Stimulated activated CD8-positive, alpha-beta memory T cell treated with anti-CD3 and anti-CD28 coated beads, Interleukin-12 subunit alpha, Interleukin-12 subunit beta, amount 100 ng/mL, for 1 hour (primary cell): Measurements from ENCODE around the gene MT1H.

Experiments used
- DNase-seq: peaks from one replicate; pipeline ENCODE4 v3.0.0-alpha.2; 2020; ENCODE audit warnings: low read depth

The MT1H gene

DNA sequence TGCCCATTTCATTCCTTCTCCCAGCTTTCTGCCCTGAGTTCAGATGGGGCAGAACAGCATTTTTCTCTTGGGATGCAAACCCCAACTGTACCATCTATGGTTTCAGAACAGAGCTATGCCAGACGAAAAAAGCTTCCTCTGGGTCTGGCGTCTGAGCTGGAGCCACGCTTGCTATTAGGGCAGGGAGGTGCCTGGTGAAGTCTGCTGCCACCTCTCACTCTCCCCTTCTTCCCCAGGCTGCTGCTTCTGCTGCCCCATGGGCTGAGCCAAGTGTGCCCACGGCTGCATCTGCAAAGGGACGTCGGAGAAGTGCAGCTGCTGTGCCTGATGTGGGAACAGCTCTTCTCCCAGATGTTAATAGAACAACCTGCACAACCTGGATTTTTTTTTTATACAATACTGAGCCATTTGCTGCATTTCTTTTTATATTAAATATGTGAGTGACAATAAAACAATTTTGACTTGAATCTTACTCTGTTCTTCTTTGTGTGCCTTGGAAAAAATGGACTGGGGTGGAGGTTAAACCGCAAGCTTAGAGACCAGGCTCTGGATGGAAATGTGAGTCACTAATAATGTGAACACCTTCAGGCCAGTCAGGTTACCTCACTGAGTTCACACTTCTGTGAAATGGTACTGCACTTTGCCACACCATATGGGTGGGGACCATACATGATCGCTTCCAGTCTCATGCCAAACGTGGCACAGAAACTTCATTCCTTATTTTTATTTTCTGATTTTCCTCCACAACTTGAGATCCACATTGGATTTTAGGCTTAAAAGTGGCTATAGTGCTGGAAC is 32.8 kb upstream of the MT1H start:
- DNase-seq, result no peak

DNA sequence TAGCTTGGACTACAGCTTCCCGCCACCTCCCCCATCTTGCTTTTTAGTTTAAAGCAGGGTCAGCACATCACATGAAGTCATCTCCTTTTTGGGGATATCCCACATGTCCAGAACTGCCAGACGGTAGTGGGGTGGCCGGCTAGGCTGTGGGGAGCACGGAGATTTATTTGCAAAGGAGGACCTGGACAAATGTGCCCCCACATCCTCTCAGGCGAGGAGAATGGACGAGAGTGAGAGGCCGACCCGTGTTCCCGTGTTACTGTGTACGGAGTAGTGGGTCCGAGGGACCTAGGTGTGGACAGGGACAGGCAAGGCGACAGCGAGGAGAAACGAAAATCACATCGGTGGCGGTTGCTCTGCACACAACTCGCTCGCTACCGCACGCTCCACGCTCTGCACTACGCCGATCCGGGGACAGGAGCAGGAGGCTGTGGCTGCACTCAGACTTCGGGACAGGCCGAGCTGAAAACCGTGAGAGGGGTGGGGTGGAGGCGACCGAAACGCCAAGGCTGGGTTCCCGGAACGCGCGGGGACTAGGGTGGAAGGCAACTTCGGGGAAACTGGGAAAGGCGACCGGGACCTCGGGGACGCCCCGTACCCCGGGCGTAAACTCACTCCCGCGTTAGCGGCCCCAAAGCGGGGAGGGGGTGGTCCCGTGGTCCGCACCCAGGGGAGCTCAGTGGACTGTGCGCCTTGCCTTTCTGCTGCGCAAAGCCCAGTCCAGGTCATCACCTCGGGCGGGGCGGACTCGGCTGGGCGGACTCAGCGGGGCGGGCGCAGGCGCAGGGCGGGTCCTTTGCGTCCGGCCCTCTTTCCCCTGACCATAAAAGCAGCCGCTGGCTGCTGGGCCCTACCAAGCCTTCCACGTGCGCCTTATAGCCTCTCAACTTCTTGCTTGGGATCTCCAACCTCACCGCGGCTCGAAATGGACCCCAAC is 31.5 kb upstream of the MT1H start, which contains the start of gene MT1A:
Gene MT1A, plus strand, starts transcription at position 853 of the 937 bp plus-strand sequence. Its CDS starts 73 bp downstream, at position 926.
- no peak for DNase-seq

DNA sequence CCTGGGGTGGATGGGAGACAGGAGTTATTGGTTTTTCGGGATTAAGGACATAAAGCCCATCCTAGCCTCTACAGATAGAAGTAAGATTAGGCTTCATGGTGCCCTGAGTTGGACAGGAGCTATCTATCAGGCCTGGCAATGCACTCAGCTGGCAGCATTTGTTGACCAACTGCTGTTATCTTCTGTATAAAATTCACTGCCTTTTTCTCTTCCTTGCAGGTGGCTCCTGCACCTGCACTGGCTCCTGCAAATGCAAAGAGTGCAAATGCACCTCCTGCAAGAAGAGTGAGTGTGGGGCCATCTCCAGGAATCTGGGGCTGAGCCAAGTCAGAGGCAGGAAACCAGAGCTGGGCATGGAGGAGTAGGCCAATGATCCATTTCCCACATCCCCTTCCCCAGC is 30.6 kb upstream of the MT1H start:
- no peak for DNase-seq

DNA sequence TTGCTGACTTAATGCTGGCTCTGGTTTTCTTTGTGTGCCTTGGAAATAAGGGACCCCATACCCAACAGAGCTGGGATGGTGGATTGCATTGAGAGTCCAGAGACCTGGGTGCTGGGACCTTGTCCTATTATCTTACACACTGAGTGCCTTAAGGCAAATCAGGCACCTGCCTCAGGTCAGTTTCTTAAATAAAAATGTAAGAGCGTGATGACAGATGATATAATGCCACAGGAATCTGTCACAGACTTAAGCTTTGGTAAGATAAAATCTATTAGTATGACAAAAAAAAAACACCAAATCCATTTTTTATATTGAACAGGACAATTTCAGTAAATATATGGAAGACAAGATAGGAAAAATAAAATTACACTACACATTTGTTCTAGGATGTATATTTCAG is 29.5 kb upstream of the MT1H start:
- DNase-seq, result no peak

DNA sequence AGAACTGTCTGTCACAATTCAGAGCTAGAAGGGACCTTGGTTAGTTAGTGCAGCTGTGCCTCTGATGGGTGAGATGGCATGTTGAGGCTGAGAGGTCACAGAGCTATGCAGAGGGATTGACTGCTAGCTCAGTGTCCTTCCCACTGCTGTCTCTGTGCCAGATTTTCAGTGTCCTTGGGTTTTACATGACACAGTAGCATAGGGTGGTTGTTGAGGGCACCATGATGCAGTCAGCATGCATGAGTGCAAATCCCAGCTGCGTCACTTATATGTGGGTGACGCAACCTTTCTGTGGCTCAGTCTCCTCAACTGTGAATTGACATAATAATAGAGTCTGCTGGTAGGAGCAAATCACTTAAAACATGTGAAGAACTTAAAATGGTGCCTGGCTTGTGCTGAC is 28.4 kb upstream of the MT1H start:
- no peak for DNase-seq

DNA sequence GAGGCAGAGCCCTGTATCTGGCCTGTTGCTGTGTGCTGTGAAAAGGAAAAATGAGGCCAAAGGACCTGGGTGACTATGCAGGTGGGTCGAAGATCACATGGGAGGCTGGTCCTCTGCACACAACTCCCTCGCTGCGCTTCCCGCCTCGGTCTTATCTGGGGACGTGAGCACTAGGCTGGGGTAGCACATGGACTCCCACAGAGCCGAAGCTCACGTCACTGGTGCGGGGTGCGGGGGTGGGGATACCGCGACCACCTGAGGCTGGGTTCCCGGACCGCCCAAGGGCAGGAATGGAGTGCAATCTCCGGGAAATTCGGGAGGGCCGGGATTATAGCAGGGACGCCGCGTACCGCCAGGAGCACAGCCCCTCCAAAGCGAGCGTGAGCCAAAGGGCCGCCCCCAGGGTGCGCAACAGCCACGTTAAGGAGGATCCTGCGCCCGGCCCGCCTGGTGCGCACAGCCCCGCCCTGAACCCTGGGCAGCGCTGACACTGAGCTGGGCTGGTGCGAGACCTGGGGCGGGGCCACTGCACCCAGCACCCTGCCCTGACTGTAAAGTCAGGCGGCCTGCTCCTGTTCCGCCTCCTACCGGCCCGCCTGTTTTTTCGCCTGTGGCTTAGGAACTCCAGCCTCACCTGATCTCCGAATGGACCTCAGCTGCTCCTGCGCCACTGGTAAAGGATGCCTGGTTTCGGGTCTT is 26.4 kb upstream of the MT1H start:
- peak; percentile 39 for DNase-seq

DNA sequence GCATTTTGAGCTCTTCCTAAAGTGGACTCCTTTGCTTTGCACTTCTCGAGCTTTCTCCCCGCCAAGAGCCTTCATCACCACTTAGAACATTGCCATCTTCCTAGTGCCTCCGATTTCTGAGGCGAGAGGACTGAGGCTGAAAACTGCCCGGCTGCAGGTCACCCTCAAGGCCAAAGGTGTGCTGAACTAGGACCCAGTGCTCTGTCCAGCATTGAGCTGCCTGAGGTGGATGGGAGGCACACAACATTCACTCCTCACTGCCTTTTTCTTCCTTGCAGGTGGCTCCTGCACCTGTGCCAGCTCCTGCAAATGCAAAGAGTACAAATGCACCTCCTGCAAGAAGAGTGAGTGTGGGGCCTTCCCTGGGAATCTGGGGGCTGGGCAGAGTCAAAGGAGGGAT is 25.8 kb upstream of the MT1H start:
- DNase-seq, result no peak

DNA sequence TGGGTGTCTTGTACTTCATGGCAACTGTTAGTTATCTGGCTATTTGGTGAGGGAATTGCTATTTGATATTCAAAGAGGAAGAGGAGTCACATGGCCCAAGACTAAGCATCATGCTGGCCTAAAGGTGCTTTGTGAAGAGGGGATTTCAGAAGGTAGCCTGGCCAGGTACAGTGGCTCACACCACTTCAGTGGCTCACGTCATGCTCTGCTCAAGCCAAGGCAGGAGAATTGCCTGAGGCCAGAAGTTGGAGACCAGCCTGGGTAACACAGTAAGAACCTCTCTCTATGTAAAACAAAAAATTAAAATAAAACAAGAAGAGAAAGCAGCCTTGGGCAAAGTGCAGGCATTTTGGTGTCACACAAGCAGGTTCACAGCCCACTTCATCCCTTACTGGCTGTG is 24.3 kb upstream of the MT1H start:
- DNase-seq, result no peak

DNA sequence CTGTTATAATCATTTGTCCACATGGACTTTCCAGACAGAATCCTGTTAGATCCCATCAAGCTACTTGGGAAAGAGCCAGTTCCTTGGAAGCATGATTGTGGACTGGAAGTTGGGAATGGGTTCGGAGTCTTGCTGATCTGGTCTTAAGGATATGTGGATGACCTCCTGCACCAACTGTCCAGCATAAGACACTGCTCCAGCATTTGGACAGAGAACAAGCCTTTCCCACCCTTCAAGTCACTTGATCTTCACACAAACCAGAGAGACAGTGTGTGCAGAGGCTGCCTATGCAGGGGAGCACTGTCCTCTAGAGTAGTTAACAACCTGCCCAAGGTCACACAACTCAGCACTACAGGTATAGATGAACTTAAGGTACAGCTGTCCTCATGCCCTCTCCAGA is 23.8 kb upstream of the MT1H start:
- DNase-seq, result no peak

DNA sequence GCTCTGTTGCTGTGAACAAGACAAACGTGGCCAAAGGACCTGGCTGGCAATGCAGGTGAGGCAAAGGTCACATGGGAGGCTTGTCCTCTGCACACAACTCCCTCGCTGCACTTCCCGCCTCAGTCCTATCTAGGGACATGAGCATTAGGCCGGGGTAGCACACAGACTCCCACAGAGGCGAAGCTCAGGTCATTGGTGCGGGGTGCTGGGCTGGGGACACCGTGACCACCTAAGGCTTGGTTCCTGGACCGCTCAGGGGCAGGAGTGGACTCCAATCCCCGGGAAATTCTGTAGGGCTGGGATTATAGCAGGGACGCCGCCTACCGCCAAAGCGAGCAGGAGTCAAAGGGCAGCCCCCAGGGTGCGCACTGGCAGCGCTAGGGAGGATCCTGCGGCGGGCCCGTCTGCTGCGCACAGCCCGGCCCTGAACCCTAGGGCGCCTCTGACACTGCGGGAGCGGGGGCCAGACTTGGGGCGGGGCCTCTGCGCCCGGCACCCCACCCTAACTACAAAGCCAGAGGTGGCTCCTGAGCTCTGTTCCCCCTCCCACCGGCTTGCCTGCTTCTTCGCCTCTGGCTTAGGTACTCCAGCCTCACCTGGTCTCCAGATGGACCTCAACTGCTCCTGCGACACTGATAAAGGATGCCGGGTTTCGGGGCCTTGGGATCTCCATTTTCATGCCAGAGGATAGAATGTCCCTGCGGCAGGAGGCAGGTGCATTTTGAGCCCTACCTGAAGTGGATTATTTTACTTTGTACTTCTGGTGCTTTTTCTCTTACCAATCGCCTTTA is 21.8 kb upstream of the MT1H start:
- no peak for DNase-seq

DNA sequence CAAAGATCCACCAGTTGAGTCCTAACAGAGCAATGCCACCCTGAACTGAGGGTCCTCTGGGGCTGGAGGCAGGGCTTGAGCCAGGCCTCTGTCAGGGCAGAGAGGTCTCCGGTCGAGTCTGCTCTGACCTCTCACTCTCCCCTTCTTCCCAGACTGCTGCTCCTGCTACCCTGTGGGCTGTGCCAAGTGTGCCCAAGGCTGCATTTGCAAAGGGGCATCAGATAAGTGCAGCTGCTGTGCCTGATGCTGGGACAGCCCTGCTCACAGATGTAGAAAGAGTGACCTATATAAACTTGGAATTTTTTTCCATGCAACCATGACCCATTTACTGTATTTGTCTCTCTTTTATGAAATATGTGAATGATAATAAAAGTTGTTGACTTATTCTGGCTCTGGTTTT is 20.3 kb upstream of the MT1H start:
- DNase-seq, result no peak

DNA sequence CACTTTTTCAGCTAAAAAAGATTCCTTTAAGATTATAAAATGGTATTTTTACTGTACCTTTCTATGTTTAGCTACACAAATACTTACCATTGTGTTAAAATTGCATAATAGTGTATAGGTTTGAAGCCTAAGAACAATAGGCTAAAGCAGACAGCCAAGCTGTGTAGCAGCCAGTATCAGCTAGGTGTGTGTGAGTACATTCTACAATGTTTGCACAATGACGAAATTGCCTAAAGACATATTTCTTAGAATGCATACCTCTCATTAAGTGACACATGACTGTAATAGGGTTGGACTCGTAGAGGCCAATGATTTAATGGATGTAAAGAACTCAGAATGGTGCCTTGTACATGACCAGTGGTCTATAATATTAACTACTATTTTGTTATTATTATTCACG is 19.8 kb upstream of the MT1H start:
- no peak for DNase-seq

DNA sequence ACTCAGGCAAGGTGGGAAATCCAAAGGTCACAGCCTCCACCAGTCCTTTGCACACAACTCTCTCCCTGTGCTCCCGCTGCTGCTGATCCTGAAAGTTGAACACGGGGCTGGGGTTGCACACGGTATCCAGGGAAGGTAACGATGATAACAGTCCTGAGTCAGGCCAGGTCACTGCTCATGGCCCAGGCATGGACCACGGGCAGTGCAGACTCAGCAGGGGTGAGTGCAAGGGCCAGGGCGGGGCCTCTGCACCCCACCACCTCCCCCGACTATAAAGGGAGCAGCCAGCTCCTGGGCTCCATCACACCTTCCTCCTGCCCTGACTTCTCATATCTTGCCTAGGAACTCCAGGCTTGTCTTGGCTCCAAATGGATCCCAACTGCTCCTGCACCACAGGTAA is 18.0 kb upstream of the MT1H start, which contains the start of gene MT1B:
Gene MT1B, plus strand, starts transcription at position 301 of the 400 bp plus-strand sequence. Its CDS starts 68 bp downstream, at position 369.
- no peak for DNase-seq

DNA sequence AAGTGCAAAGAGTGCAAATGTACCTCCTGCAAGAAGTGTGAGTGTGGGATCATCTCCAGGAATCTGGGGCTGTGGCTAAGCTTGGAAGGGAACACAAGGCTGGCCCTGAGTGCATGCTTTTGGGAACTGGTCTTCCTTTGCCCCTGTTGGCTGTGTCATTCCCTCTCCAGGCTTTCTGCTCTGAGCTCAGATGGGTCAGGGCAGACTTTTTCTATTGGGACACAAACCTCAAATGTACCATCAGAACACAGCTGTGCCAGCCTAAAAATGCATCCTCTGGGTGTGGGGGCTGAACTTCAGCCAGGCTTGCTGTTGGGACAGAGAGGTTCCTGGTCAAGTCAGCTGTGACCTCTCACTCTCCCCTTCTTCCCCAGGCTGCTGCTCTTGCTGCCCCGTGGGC is 17.0 kb upstream of the MT1H start:
- no peak for DNase-seq

DNA sequence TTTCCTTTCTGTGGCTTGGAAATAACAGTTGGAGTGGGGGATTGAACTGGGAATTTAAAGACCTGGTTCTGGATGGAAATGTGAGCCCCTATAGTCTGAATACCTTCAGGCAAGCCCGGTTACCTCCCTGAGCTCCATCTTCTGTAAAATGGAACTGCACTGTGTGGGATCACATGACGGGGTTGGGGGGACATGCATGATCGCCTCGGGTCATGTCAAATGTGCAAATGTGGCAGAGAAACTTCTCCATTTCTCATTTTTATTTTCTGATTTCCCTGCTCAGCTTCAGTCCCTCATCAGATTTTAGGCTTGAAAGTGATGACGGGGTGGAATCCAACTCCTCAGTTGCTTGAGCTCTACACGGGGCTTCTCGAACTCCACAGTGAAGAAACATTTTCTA is 16.4 kb upstream of the MT1H start:
- no peak for DNase-seq

DNA sequence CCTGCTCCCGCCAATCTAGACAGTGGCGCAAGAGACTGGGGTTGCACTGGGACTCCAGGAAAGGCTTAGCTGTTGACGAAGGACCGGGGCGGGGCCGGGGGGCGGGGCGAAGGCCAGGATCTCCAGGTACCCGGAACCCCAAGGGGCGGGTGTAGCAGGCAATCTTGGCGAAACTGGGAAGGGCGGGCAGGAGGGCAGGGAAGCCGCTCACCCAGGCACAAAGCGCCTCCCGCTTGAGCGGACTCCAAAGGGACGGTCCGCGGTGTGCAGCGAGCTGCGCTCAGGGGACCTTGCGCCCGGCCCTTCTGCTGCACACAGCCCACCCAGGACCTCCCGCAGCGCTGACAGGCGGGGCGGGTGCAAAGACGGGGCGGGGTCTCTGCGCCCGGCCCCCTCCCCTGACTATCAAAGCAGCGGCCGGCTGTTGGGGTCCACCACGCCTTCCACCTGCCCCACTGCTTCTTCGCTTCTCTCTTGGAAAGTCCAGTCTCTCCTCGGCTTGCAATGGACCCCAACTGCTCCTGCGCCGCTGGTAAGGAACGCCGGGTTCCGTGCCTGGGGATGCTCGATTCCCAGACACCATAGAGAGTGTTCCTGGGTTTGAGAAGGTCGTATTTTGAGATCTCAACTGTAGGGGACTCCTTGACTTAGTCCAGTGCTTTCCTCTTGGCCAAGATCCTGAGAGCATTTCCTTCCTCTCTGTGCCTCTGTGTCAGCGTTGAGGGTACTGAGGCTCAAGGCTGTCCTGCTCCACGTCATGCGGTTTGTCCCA is 11.9 kb upstream of the MT1H start, which contains the start of gene MT1F:
Gene MT1F, plus strand, starts transcription at position 405 of the 772 bp plus-strand sequence. Its CDS starts 100 bp downstream, at position 505.
- DNase-seq, result peak; percentile 51

DNA sequence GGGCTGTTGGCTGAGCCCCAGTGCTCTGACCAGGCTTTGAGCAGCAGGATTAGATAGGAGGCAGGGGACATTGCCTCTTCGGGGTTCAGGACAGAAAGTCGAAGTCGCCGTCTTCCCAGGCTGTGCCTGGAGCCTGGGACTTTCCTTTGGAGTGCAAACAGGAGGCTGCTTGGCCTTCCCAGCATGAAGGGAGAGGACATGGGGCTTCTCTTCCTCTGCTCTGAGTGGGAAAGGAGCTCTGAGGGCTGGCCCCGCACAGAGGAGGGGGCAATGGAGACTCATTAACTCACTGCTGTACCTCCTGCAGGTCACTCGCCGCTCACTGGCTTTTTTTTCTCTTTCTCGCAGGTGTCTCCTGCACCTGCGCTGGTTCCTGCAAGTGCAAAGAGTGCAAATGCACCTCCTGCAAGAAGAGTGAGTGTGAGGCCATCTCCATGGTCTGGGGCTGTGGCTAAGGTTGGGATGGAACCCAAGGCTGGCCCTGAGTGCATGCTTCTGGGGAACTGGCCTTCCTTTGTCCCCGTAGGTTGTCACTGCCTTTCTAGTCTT is 11.2 kb upstream of the MT1H start:
- no peak for DNase-seq

DNA sequence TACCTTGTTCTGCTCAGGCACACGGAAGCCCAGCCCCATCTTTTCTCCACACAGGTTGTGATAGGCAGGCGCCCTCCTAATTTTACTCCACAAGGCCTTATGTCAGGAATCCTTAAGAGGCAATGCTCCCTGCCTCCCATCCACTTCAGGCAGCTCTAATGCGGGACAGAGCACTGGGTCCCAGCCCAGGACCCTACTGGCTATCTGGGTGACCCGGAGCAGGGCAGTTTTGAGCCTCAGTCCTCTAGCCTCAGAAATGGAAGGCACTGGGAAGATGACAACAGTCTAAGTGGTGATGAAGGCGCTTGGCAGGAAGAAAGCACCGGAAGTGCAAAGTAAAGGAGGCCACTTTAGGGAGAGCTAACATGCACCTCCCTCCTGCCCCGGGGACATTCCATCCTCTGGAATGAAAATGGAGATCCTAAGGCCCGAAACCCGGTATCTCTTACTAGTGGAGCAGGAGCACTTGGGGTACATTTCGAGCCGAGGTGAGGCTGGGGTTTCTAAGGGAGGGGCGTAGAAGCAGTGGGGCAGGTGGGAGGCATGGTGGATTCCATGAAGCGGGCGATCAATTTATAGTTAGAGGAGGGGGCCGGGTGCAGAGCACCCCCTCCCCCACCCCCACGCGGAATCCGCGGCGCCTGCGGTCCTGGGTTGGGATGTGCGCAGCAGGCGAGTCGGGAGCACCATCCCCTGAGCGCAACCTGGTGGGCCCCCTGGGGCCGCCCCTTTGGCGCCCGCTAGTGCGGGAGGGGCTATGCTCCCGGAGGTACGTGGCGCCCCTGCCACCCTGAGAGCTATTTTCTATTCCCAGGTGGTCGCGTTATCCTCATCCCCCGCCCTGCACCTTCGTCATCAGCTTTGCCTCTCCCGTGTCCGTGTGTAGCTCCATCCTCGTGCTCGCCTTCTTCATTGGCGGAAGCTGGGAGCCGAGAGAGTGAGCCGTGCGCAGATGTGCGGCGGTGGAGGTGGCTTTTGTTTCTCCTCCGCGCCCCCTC is 7.0 kb upstream of the MT1H start:
- no peak for DNase-seq

DNA sequence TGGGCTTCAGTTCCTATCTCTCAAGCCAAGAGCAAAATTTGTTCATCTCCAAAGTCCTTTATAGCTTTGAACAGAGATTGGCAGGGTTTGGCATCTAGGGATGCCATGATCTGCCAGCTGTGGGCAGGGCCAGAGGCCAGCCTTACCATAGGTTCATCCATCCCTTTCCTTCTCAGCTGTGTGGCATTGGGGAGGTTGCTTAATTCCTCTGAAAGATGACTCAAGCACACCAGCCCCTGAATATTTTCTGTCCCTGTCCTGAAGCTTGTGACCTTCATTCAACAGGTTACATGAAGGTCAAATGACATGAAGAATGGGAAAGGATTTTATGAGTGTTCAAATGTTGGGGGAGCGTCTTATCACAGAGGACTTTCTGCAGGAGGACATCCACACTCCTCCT is 5.1 kb upstream of the MT1H start:
- DNase-seq, result no peak
